CD4-positive, alpha-beta memory T cell (primary cell): Measurements from ENCODE around the gene TSPAN14. TPM values are rescaled to one million over a fixed set of nuclear protein-coding genes. Genes with fewer than 3 reads are reported as not detected.

Source experiments
- CTCF ChIA-PET: fragments of 350-600 bp; sonication (Branson Sonifier 250); formaldehyde crosslinking; loops from one replicate; lab custom pipeline; 2021; ENCODE audit warnings: inconsistent platforms; ENCODE audit not compliant: partially characterized antibody; lab: Charles Lee
- POLR2A ChIA-PET: fragments of 350-600 bp; sonication (Branson Sonifier 250); formaldehyde crosslinking; loops from one replicate; lab custom pipeline; 2021; ENCODE audit not compliant: partially characterized antibody; lab: Charles Lee
- DNase-seq, 5 donors: peaks; one replicate each; pipeline versions ENCODE4 v3.0.0 to v3.0.0-alpha.2; 2020 to 2022; ENCODE audit warnings: mixed read lengths in 1 of 5
- H3K27ac ChIP-seq: one replicate; pipeline ENCODE4 v1.7.0; 2013; ENCODE audit warnings: low read depth, low read length
- H3K27me3 ChIP-seq: 2 replicates; pipeline ENCODE4 v1.7.0; 2013; ENCODE audit warnings: mild to moderate bottlenecking, low read length, moderate library complexity; ENCODE audit not compliant: insufficient read depth
- H3K36me3 ChIP-seq: 2 replicates; pipeline ENCODE4 v1.7.0; 2013; ENCODE audit warnings: mild to moderate bottlenecking, low read length, moderate library complexity; ENCODE audit not compliant: insufficient read depth
- H3K4me1 ChIP-seq: 2 replicates; pipeline ENCODE4 v1.7.0; 2013; ENCODE audit warnings: mild to moderate bottlenecking, low read length, moderate library complexity; ENCODE audit not compliant: insufficient read depth
- H3K4me3 ChIP-seq, 2 donors: one replicate each; pipeline ENCODE4 v1.7.0; 2013; ENCODE audit warnings: low read length in 2 of 2, mild to moderate bottlenecking in 1 of 2
- H3K9me3 ChIP-seq, 2 donors: one replicate each; pipeline ENCODE4 v1.7.0; 2013; ENCODE audit warnings: low read length in 2 of 2, control low read depth in 1 of 2; ENCODE audit not compliant: control insufficient read depth in 1 of 2
- H3K27ac Mint-ChIP-seq, 7 donors: one replicate each; pipeline ENCODE4 v1.8.0; 2020 to 2021; ENCODE audit warnings: mixed read lengths in 7 of 7, mild to moderate bottlenecking in 6 of 7, inconsistent platforms in 3 of 7, moderate library complexity in 3 of 7
- H3K27me3 Mint-ChIP-seq, 2 donors: one replicate each; pipeline ENCODE4 v1.8.0; 2020 to 2021; ENCODE audit warnings: mixed read lengths in 2 of 2
- H3K36me3 Mint-ChIP-seq, 2 donors: one replicate each; pipeline ENCODE4 v1.8.0; 2020 to 2021; ENCODE audit warnings: mixed read lengths in 2 of 2, inconsistent platforms in 1 of 2, mild to moderate bottlenecking in 1 of 2
- H3K4me1 Mint-ChIP-seq, 4 donors: one replicate each; pipeline ENCODE4 v1.8.0; 2020 to 2021; ENCODE audit warnings: mixed read lengths in 4 of 4, mild to moderate bottlenecking in 1 of 4
- H3K4me3 Mint-ChIP-seq, 8 donors: one replicate each; pipeline ENCODE4 v1.8.0; 2020 to 2021; ENCODE audit warnings: mixed read lengths in 8 of 8, mild to moderate bottlenecking in 7 of 8, moderate library complexity in 6 of 8, inconsistent platforms in 3 of 8
- H3K9me3 Mint-ChIP-seq, 8 donors: one replicate each; pipeline ENCODE4 v1.8.0; 2020 to 2021; ENCODE audit warnings: mixed read lengths in 8 of 8, mild to moderate bottlenecking in 5 of 8, inconsistent platforms in 3 of 8, moderate library complexity in 1 of 8
- intact Hi-C: fragments of 100-400 bp; cut with micrococcal nuclease; formaldehyde crosslinking; loops from one replicate; pipeline ENCODE4 v1.15.1; 2023
- polyA plus RNA-seq, 2 donors: library from polyadenylated mRNA; unstranded; fragments of 300-500 nt; fragmentation: Illumina TruSeq; gene quantifications; one replicate each; pipeline ENCODE4 v1.2.3, GENCODE V29; 2021
- total RNA-seq, 2 experiments: library from RNA; stranded (reverse); gene quantifications; one replicate each; pipeline ENCODE4 v1.2.3, GENCODE V29; 2021

TSPAN14 gene
- total and polyA plus RNA-seq, 4 experiments from 2014 or later: 148 to 246 (median 152) TPM

GRCh38 chr10:80409121-80409520, 45.0 kb upstream of the TSPAN14 start:
- Mint-ChIP-seq H3K4me3 (peak overlapping the region; percentile 70 to 95 (median 76)), H3K27ac (no peak overlapping the region), H3K9me3 (no peaks in the 10 kb centered on the region), H3K27me3 (peaks cover 2 to 3% of the 10 kb centered on the region in 2 donors), H3K4me1 (peaks cover 1 to 11% (median 8%) of the 10 kb centered on the region in 4 donors), H3K36me3 (peaks cover 0 to 2% of the 10 kb centered on the region in 2 donors)
- CTCF ChIA-PET: interaction anchor here (0.9 to 2.1 kb wide), 2 partner anchors 96 to 104 kb away, joined by 3 to 12 read pairs; no protein-coding TSS in a partner anchor
- Histone ChIP-seq H3K4me1 (peaks cover 10% of the 10 kb centered on the region), H3K36me3 (no peaks in the 10 kb centered on the region), H3K27ac (no peak overlapping the region), H3K4me3 (peak overlapping the region in 1 of 2 donors; percentile 64), H3K9me3 (no peaks in the 10 kb centered on the region), H3K27me3 (no peaks in the 10 kb centered on the region)
- DNase-seq: no peak
- POLR2A ChIA-PET: no interaction called here
- intact Hi-C loops: no loop called here

GRCh38 chr10:80410122-80410521, 44.0 kb upstream of the TSPAN14 start:
- Mint-ChIP-seq H3K9me3 (no peaks in the 10 kb centered on the region), H3K27me3 (peaks cover 2 to 3% of the 10 kb centered on the region in 2 donors), H3K4me1 (peaks cover 1 to 11% (median 8%) of the 10 kb centered on the region in 4 donors), H3K4me3 (peak overlapping the region in 6 of 8 donors; percentile 49 to 95 (median 72)), H3K36me3 (peaks cover 0 to 2% of the 10 kb centered on the region in 2 donors), H3K27ac (no peak overlapping the region)
- no peak for DNase-seq
- ChIA-PET CTCF (interaction anchor here (2.1 kb wide), 1 partner anchor 95 kb away, joined by 12 read pairs; no protein-coding TSS in a partner anchor), POLR2A (no interaction called here)
- Histone ChIP-seq H3K36me3 (no peaks in the 10 kb centered on the region), H3K27ac (no peak overlapping the region), H3K27me3 (no peaks in the 10 kb centered on the region), H3K4me3 (no peak overlapping the region), H3K4me1 (peaks cover 10% of the 10 kb centered on the region), H3K9me3 (no peaks in the 10 kb centered on the region)
- intact Hi-C loops: no loop called here

GRCh38 chr10:80410578-80411145, 43.4 kb upstream of the TSPAN14 start:
- H3K4me3 ChIP-seq: no peak overlapping the region
- no peaks in the 10 kb centered on the region for H3K36me3 ChIP-seq
- Mint-ChIP-seq H3K4me3 (no peak overlapping the region), H3K4me1 (peaks cover 1 to 11% (median 8%) of the 10 kb centered on the region in 4 donors), H3K27ac (peak overlapping the region in 1 of 7 donors; percentile 5), H3K36me3 (peaks cover 0 to 2% of the 10 kb centered on the region in 2 donors), H3K9me3 (no peaks in the 10 kb centered on the region), H3K27me3 (peaks cover 2 to 3% of the 10 kb centered on the region in 2 donors)
- ChIA-PET CTCF (interaction anchor here (1.4 to 2.1 kb wide), 2 partner anchors 10 to 94 kb away, joined by 3 to 12 read pairs; no protein-coding TSS in a partner anchor), POLR2A (no interaction called here)
- H3K9me3 ChIP-seq: no peaks in the 10 kb centered on the region
- no peak overlapping the region for H3K27ac ChIP-seq
- H3K4me1 ChIP-seq: peaks cover 10% of the 10 kb centered on the region
- intact Hi-C loops: no loop called here
- DNase-seq: no peak
- no peaks in the 10 kb centered on the region for H3K27me3 ChIP-seq

GRCh38 chr10:80411267-80411668, 42.8 kb upstream of the TSPAN14 start:
- H3K27me3 Mint-ChIP-seq: peaks cover 2 to 3% of the 10 kb centered on the region in 2 donors
- intact Hi-C loops: no loop called here
- DNase-seq: no peak

GRCh38 chr10:80411681-80412220, 42.4 kb upstream of the TSPAN14 start:
- H3K36me3 Mint-ChIP-seq: peaks cover 0 to 2% of the 10 kb centered on the region in 2 donors
- H3K4me3 ChIP-seq: no peak overlapping the region
- H3K4me3 Mint-ChIP-seq: no peak overlapping the region
- peaks cover 10% of the 10 kb centered on the region for H3K4me1 ChIP-seq
- no peak overlapping the region for H3K27ac Mint-ChIP-seq
- H3K27me3 ChIP-seq: no peaks in the 10 kb centered on the region
- intact Hi-C loops: no loop called here
- no peaks in the 10 kb centered on the region for H3K9me3 Mint-ChIP-seq
- CTCF ChIA-PET: interaction anchor here (1.2 to 1.4 kb wide), 2 partner anchors 11 to 34 kb away, joined by 3 read pairs; no protein-coding TSS in a partner anchor
- DNase-seq: no peak
- peaks cover 1 to 11% (median 8%) of the 10 kb centered on the region in 4 donors for H3K4me1 Mint-ChIP-seq
- H3K36me3 ChIP-seq: no peaks in the 10 kb centered on the region
- POLR2A ChIA-PET: no interaction called here
- H3K27me3 Mint-ChIP-seq: peaks cover 2 to 3% of the 10 kb centered on the region in 2 donors
- no peaks in the 10 kb centered on the region for H3K9me3 ChIP-seq
- no peak overlapping the region for H3K27ac ChIP-seq

More at GRCh38 chr10:80411267-80411668, 42.8 kb upstream of the TSPAN14 start:
- peaks cover 10% of the 10 kb centered on the region for H3K4me1 ChIP-seq
- Mint-ChIP-seq H3K36me3 (peaks cover 0 to 2% of the 10 kb centered on the region in 2 donors), H3K4me3 (no peak overlapping the region), H3K4me1 (peaks cover 1 to 11% (median 8%) of the 10 kb centered on the region in 4 donors), H3K9me3 (no peaks in the 10 kb centered on the region), H3K27ac (no peak overlapping the region)
- H3K27me3 ChIP-seq: no peaks in the 10 kb centered on the region
- CTCF ChIA-PET: interaction anchor here (1.2 to 1.4 kb wide), 2 partner anchors 10 to 33 kb away, joined by 3 read pairs; no protein-coding TSS in a partner anchor
- no peaks in the 10 kb centered on the region for H3K9me3 ChIP-seq
- no peak overlapping the region for H3K4me3 ChIP-seq
- POLR2A ChIA-PET: no interaction called here
- H3K27ac ChIP-seq: no peak overlapping the region
- no peaks in the 10 kb centered on the region for H3K36me3 ChIP-seq

- H3K4me3 Mint-ChIP-seq: no peak overlapping the region
- H3K27ac Mint-ChIP-seq: peak overlapping the region in 1 of 7 donors; percentile 39
Observed at GRCh38 chr10:80412486-80412885, 41.6 kb upstream of the TSPAN14 start.

GRCh38 chr10:80413271-80413996, 40.7 kb upstream of the TSPAN14 start:
- no peak overlapping the region for H3K4me3 ChIP-seq
- ChIA-PET POLR2A (interaction anchor here (0.6 kb wide), 1 partner anchor 122 kb away, joined by 3 read pairs; no protein-coding TSS in a partner anchor), CTCF (no interaction called here)
- peaks cover 4% of the 10 kb centered on the region for H3K4me1 ChIP-seq
- H3K9me3 Mint-ChIP-seq: no peaks in the 10 kb centered on the region
- no peak for DNase-seq
- H3K9me3 ChIP-seq: no peaks in the 10 kb centered on the region
- no peak overlapping the region for H3K4me3 Mint-ChIP-seq
- no peak overlapping the region for H3K27ac ChIP-seq
- H3K36me3 Mint-ChIP-seq: no peaks in the 10 kb centered on the region
- intact Hi-C loops: no loop called here
- H3K36me3 ChIP-seq: no peaks in the 10 kb centered on the region
- H3K4me1 Mint-ChIP-seq: peaks cover 0 to 4% (median 2%) of the 10 kb centered on the region in 4 donors
- peak overlapping the region in 1 of 7 donors; percentile 41 for H3K27ac Mint-ChIP-seq
- no peaks in the 10 kb centered on the region for H3K27me3 ChIP-seq
- no peaks in the 10 kb centered on the region for H3K27me3 Mint-ChIP-seq

More at GRCh38 chr10:80412486-80412885, 41.6 kb upstream of the TSPAN14 start:
- Histone ChIP-seq H3K27me3 (no peaks in the 10 kb centered on the region), H3K4me3 (no peak overlapping the region), H3K9me3 (no peaks in the 10 kb centered on the region), H3K27ac (no peak overlapping the region), H3K36me3 (no peaks in the 10 kb centered on the region), H3K4me1 (peaks cover 9% of the 10 kb centered on the region)
- intact Hi-C loops: no loop called here
- POLR2A ChIA-PET: no interaction called here
- peaks cover 2% of the 10 kb centered on the region in 2 donors for H3K27me3 Mint-ChIP-seq
- peaks cover 1 to 10% (median 7%) of the 10 kb centered on the region in 4 donors for H3K4me1 Mint-ChIP-seq
- CTCF ChIA-PET: no interaction called here
- peaks cover 0 to 2% of the 10 kb centered on the region in 2 donors for H3K36me3 Mint-ChIP-seq
- H3K9me3 Mint-ChIP-seq: no peaks in the 10 kb centered on the region
- DNase-seq: no peak
